Stimulated activated CD4-positive, alpha-beta T cell treated with anti-CD3 and anti-CD28 coated beads, Interleukin-4, amount 100 ng/mL, for 48 hours (primary cell): ENCODE results near the gene CCDC183.
"Not testable (repeated sequence)": the region's sequence is repeated elsewhere in the genome, so short reads cannot be mapped to it uniquely, and the experiment has no call there.

Experiments
- DNase-seq, 2 donors: peaks; one replicate each; pipeline ENCODE4 v3.0.0-alpha.2; 2020; ENCODE audit warnings: low read depth in 2 of 2

The CCDC183 gene

GRCh38 chr9:136784997-136785361 is 11.2 kb upstream of the CCDC183 start:
- DNase-seq = no peak

- not testable (repeated sequence) for DNase-seq
These were observed 10.4 kb upstream of the CCDC183 start for GRCh38 chr9:136785565-136786355.

- no peak for DNase-seq
These were observed 9.7 kb upstream of the CCDC183 start for GRCh38 chr9:136786451-136786850.

- DNase-seq = not testable (repeated sequence)
These were observed 9.2 kb upstream of the CCDC183 start for GRCh38 chr9:136786983-136787382.

GRCh38 chr9:136787690-136788400 is 8.3 kb upstream of the CCDC183 start:
- peak; percentile 56 to 66 for DNase-seq

GRCh38 chr9:136788644-136789522 is 7.3 kb upstream of the CCDC183 start:
- not testable (repeated sequence) for DNase-seq

- no peak for DNase-seq
These were observed 6.6 kb upstream of the CCDC183 start for GRCh38 chr9:136789523-136789937.

- DNase-seq = peak; percentile 100
These were observed 5.3 kb upstream of the CCDC183 start, which contains the start of gene TMEM141 for GRCh38 chr9:136790640-136791515. Gene TMEM141 (plus strand): TSS chr9:136791344. CDS start chr9:136791371, 27 bp downstream.

GRCh38 chr9:136791516-136792276 is 4.4 kb upstream of the CCDC183 start:
- DNase-seq = peak; percentile 51 to 54

GRCh38 chr9:136792321-136793085 is 3.6 kb upstream of the CCDC183 start:
- no peak for DNase-seq

- no peak for DNase-seq
These were observed 2.8 kb upstream of the CCDC183 start for GRCh38 chr9:136793086-136793946.

GRCh38 chr9:136794281-136794999 is 1.7 kb upstream of the CCDC183 start:
- DNase-seq = no peak

GRCh38 chr9:136795000-136795348 is 1.2 kb upstream of the CCDC183 start:
- DNase-seq = no peak

GRCh38 chr9:136796775-136797347 is 723 bp downstream of the CCDC183 start:
- not testable (repeated sequence) for DNase-seq

- DNase-seq = no peak
These were observed 2.6 kb downstream of the CCDC183 start for GRCh38 chr9:136798708-136799078.

- no peak for DNase-seq
These were observed 3.1 kb downstream of the CCDC183 start for GRCh38 chr9:136799079-136799853.
